ENCODE data around the gene ELL3. TPM values are rescaled to one million over a fixed set of nuclear protein-coding genes. Genes with fewer than 3 reads are reported as not detected.

ELL3 gene
- total RNA-seq, 1 experiment from 2014 or later: 2.0 TPM

GRCh38 chr15:43795997-43796396 is 19.2 kb upstream of the ELL3 start:
- Mint-ChIP-seq H3K4me1 (ENCODE audit: low read depth, unreplicated experiment) (peaks cover 51% of the 10 kb centered on the region), H3K9me3 (ENCODE audit: low read depth, unreplicated experiment) (no peaks in the 10 kb centered on the region), H3K27me3 (ENCODE audit: unreplicated experiment) (no peaks in the 10 kb centered on the region), H3K36me3 (ENCODE audit: insufficient read depth, unreplicated experiment) (peaks cover 56% of the 10 kb centered on the region), H3K4me3 (ENCODE audit: low read depth, unreplicated experiment) (no peak overlapping the region), H3K27ac (ENCODE audit: unreplicated experiment) (no peak overlapping the region)
- intact Hi-C loops (cut with micrococcal nuclease; ENCODE audit: unreplicated experiment): no loop called here
- no peak for TF ChIP-seq CTCF (IDR thresholded peaks at IDR 0.05; ENCODE audit: unreplicated experiment)
- CTCF ChIA-PET: interaction anchor here (0.9 kb wide), 1 partner anchor 13 kb away, joined by 5 read pairs; no protein-coding TSS in a partner anchor
- no peak for DNase-seq
- no TSS peak for BruUV-seq (replicated peaks)

GRCh38 chr15:43795197-43795596 is 18.4 kb upstream of the ELL3 start:
- intact Hi-C loops (cut with micrococcal nuclease; ENCODE audit: unreplicated experiment): no loop called here
- Mint-ChIP-seq H3K4me3 (ENCODE audit: low read depth, unreplicated experiment) (no peak overlapping the region), H3K27me3 (ENCODE audit: unreplicated experiment) (no peaks in the 10 kb centered on the region), H3K27ac (ENCODE audit: unreplicated experiment) (no peak overlapping the region), H3K4me1 (ENCODE audit: low read depth, unreplicated experiment) (peaks cover 46% of the 10 kb centered on the region), H3K36me3 (ENCODE audit: insufficient read depth, unreplicated experiment) (peaks cover 48% of the 10 kb centered on the region), H3K9me3 (ENCODE audit: low read depth, unreplicated experiment) (no peaks in the 10 kb centered on the region)
- DNase-seq: no peak
- CTCF ChIA-PET: interaction anchor here (0.9 kb wide), 1 partner anchor 12 kb away, joined by 5 read pairs; no protein-coding TSS in a partner anchor
- no TSS peak for BruUV-seq (replicated peaks)
- TF ChIP-seq CTCF (IDR thresholded peaks at IDR 0.05; ENCODE audit: unreplicated experiment): no peak

GRCh38 chr15:43794269-43795037 is 17.7 kb upstream of the ELL3 start:
- intact Hi-C loops (cut with micrococcal nuclease; ENCODE audit: unreplicated experiment): no loop called here
- no peak for DNase-seq
- CTCF ChIA-PET: no interaction called here
- no peak overlapping the region for H3K4me3 Mint-ChIP-seq (ENCODE audit: low read depth, unreplicated experiment)
- H3K36me3 Mint-ChIP-seq (ENCODE audit: insufficient read depth, unreplicated experiment): peaks cover 46% of the 10 kb centered on the region
- H3K9me3 Mint-ChIP-seq (ENCODE audit: low read depth, unreplicated experiment): no peaks in the 10 kb centered on the region
- H3K27me3 Mint-ChIP-seq (ENCODE audit: unreplicated experiment): no peaks in the 10 kb centered on the region
- H3K27ac Mint-ChIP-seq (ENCODE audit: unreplicated experiment): no peak overlapping the region
- no peak for TF ChIP-seq CTCF (IDR thresholded peaks at IDR 0.05; ENCODE audit: unreplicated experiment)
- no TSS peak for BruUV-seq (replicated peaks)
- peaks cover 42% of the 10 kb centered on the region for H3K4me1 Mint-ChIP-seq (ENCODE audit: low read depth, unreplicated experiment)

DNA sequence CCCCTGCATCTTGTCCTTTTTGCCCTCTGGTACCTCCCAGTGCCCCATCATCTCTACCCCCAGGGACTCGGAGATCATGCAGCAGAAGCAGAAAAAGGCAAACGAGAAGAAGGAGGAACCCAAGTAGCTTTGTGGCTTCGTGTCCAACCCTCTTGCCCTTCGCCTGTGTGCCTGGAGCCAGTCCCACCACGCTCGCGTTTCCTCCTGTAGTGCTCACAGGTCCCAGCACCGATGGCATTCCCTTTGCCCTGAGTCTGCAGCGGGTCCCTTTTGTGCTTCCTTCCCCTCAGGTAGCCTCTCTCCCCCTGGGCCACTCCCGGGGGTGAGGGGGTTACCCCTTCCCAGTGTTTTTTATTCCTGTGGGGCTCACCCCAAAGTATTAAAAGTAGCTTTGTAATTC is 16.9 kb upstream of the ELL3 start:
- peak overlapping the region; percentile 86 for H3K4me3 Mint-ChIP-seq (ENCODE audit: low read depth, unreplicated experiment)
- no peak for TF ChIP-seq CTCF (IDR thresholded peaks at IDR 0.05; ENCODE audit: unreplicated experiment)
- H3K4me1 Mint-ChIP-seq (ENCODE audit: low read depth, unreplicated experiment): peaks cover 35% of the 10 kb centered on the region
- CTCF ChIA-PET: no interaction called here
- H3K27me3 Mint-ChIP-seq (ENCODE audit: unreplicated experiment): no peaks in the 10 kb centered on the region
- H3K27ac Mint-ChIP-seq (ENCODE audit: unreplicated experiment): peak overlapping the region; percentile 91
- no TSS peak for BruUV-seq (replicated peaks)
- peaks cover 40% of the 10 kb centered on the region for H3K36me3 Mint-ChIP-seq (ENCODE audit: insufficient read depth, unreplicated experiment)
- no peak for DNase-seq
- no peaks in the 10 kb centered on the region for H3K9me3 Mint-ChIP-seq (ENCODE audit: low read depth, unreplicated experiment)
- intact Hi-C loops (cut with micrococcal nuclease; ENCODE audit: unreplicated experiment): no loop called here
